Measurements from ENCODE around the gene PCSK4.

- TF ChIP-seq MAZ (IDR thresholded peaks at IDR 0.05; ENCODE audit: borderline replicate concordance, low read depth, low read length) (no peak), NR3C1 (IDR thresholded peaks at IDR 0.05) (no peak), CTCF (IDR thresholded peaks at IDR 0.05) (no peak), POLR2A (IDR thresholded peaks at IDR 0.05; ENCODE audit: low read length) (no peak), PHF8 (IDR thresholded peaks at IDR 0.05; ENCODE audit: borderline replicate concordance, low read depth) (no peak), KDM5A (IDR thresholded peaks at IDR 0.05) (no peak), SREBF2 (IDR thresholded peaks at IDR 0.05) (no peak)
- TF ChIP-seq, protein P1, sequence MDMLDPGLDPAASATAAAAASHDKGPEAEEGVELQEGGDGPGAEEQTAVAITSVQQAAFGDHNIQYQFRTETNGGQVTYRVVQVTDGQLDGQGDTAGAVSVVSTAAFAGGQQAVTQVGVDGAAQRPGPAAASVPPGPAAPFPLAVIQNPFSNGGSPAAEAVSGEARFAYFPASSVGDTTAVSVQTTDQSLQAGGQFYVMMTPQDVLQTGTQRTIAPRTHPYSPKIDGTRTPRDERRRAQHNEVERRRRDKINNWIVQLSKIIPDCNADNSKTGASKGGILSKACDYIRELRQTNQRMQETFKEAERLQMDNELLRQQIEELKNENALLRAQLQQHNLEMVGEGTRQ (IDR thresholded peaks at IDR 0.05), result no peak
- TF ChIP-seq, protein P2, sequence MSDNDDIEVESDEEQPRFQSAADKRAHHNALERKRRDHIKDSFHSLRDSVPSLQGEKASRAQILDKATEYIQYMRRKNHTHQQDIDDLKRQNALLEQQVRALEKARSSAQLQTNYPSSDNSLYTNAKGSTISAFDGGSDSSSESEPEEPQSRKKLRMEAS (IDR thresholded peaks at IDR 0.05), result no peak
Observed at GRCh38 chr19:1483979-1484428, 6.1 kb downstream of the PCSK4 start.

Data from A549 (cell line).